Ovary (tissue), 9 donors: ENCODE measurements around the gene CYB5A. TPM values are rescaled to one million over a fixed set of nuclear protein-coding genes. Genes with fewer than 3 reads are reported as not detected.

ENCODE experiments used
- DNase-seq, 5 donors: peaks; one replicate each; pipeline ENCODE4 v3.0.0-alpha.2; 2019 to 2020
- H3K27ac ChIP-seq, 2 donors: fragments of 200-600 bp; one replicate each; pipeline versions ENCODE4 v1.5.1 to v1.8.0; 2019 to 2022
- H3K27me3 ChIP-seq: fragments of 200-600 bp; one replicate; pipeline ENCODE4 v1.8.0; 2022
- H3K36me3 ChIP-seq: fragments of 200-600 bp; sonication (generic); one replicate; pipeline ENCODE4 v1.5.1; 2019
- H3K4me1 ChIP-seq: one replicate; pipeline ENCODE4 v1.8.1; 2013; ENCODE audit warnings: mild to moderate bottlenecking, moderate library complexity; ENCODE audit not compliant: insufficient read depth
- H3K4me3 ChIP-seq: fragments of 200-600 bp; sonication (generic); one replicate; pipeline ENCODE4 v1.5.1; 2017
- H3K9me3 ChIP-seq, 2 donors: fragments of 200-600 bp in 1 of 2; sonication (generic) in 1 of 2; one replicate each; pipeline versions ENCODE4 v1.5.1 to v1.8.1; 2013 to 2019; ENCODE audit warnings: mild to moderate bottlenecking in 1 of 2, moderate library complexity in 1 of 2
- EP300 ChIP-seq: sonication (generic); formaldehyde crosslinking; IDR thresholded peaks from one replicate; pipeline ENCODE4 v1.6.1; 2017; ENCODE audit warnings: antibody characterized with exemption
- POLR2A ChIP-seq: fragments of 450-650 bp; IDR thresholded peaks from one replicate; pipeline ENCODE4 v1.6.1; 2017; ENCODE audit warnings: antibody characterized with exemption, mild to moderate bottlenecking, moderate library complexity
- WGBS, 3 donors: extraction: QIAGEN DNeasy Blood & Tissue Kit in 1 of 3; methylation state at CpG; one replicate each; pipeline versions ENCODE4 v1.1.5 to v1.1.7; 2013 to 2017; 5-methylcytosine and 5-hydroxymethylcytosine counted together
- intact Hi-C, 4 donors: fragments of 100-400 bp; cut with DNase I; formaldehyde crosslinking; loops; one replicate each; pipeline versions ENCODE4 v1.11.0 to v1.15.1; 2022 to 2023
- polyA plus RNA-seq, 2 donors: library from polyadenylated mRNA; stranded (reverse); fragments of 200-250 nt in 1 of 2; fragments of 350-450 nt in 1 of 2; fragmentation: Illumina TruSeq in 1 of 2; extraction: RNeasy Lipid Tissue Mini Kit (QIAGEN cat#74804) in 1 of 2; gene quantifications; one replicate each; pipeline ENCODE4 v1.2.3, GENCODE V29; 2013 to 2014
- total RNA-seq, 7 donors: library from RNA; depleted of rRNA in 2 of 7; stranded (reverse); fragments of >200 nt in 2 of 7; fragmentation: NEBNext Ultra II Directional in 3 of 7; extraction: Animal tissue kit (Norgen Biotek cat#: 25700) in 3 of 7; gene quantifications; one replicate each; pipeline versions ENCODE4 v1.1.0 to v1.2.4, GENCODE V29; 2016 to 2023
- TF ChIP-seq, protein P1 (sequence below), 3 donors: fragments of 450-650 bp in 2 of 3; fragments of 200-600 bp in 1 of 3; IDR thresholded peaks; one replicate each; pipeline versions ENCODE4 v1.5.1 to v1.8.0; 2016 to 2022; ENCODE audit warnings: antibody characterized with exemption in 3 of 3, mild to moderate bottlenecking in 1 of 3
- donor health status: DM: no; HTN: no; CAD: no; lungs with moderate emphysema.
- donor health status: DM: no; HTN: no; CAD: no.
- donor health status: Bipolar disorder and iron deficiency.
- donor health status: DM: yes; HTN: yes; CAD: no.
- donor health status: DM: no; HTN: no; CAD: no.
- donor health status: DM: yes; HTN: yes; CAD: no.

Gene CYB5A
- total and polyA plus RNA-seq, 9 donors = 158 to 454 (median 293) TPM

GRCh38 chr18:74315464-74316256, 23.9 kb upstream of the CYB5A start, which contains the start of gene C18orf63:
C18orf63 (plus strand) TSS chr18:74315839; CDS start chr18:74317866, 2,027 bp downstream.
- H3K36me3 ChIP-seq = no peaks in the 10 kb centered on the region

DNA sequence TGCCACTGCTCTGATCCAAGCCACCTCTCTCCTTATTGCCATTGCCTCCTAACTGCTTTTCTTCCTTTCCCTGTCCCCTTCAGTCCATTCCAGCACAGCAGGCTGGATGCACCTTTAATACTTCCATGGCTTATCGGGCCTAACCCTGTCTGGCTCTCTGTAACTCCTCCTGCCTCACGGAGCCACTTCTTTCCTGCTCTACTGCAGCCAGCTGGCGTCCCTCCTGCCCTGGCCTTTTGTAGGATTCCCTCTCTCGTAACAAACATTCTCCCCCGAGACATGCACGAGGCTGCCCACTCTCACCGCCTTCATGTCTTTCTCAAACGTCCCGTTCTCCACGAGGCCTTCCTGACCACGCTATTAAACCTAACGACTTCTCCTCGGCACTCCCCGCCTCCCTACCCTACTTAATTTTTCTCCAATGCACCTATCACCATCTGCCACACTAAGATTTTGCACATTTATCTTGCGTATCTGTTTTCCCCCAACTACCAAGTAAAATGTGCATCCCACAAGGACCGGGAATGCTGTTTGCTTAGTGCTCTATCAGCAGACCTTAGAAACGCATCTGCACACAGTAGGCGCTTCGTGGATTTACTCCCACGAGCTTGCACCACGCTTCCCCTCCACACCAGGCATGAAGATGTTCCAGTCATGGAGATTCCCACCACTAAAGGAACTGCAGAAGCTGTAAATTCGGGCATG, 23.1 kb upstream of the CYB5A start:
- no peaks in the 10 kb centered on the region for H3K4me1 ChIP-seq
- 81 to 86% (median 83%) methylated on average over 22 of the region's 22 CpGs for WGBS, 3 donors
- TF ChIP-seq, protein P1, sequence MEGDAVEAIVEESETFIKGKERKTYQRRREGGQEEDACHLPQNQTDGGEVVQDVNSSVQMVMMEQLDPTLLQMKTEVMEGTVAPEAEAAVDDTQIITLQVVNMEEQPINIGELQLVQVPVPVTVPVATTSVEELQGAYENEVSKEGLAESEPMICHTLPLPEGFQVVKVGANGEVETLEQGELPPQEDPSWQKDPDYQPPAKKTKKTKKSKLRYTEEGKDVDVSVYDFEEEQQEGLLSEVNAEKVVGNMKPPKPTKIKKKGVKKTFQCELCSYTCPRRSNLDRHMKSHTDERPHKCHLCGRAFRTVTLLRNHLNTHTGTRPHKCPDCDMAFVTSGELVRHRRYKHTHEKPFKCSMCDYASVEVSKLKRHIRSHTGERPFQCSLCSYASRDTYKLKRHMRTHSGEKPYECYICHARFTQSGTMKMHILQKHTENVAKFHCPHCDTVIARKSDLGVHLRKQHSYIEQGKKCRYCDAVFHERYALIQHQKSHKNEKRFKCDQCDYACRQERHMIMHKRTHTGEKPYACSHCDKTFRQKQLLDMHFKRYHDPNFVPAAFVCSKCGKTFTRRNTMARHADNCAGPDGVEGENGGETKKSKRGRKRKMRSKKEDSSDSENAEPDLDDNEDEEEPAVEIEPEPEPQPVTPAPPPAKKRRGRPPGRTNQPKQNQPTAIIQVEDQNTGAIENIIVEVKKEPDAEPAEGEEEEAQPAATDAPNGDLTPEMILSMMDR (IDR thresholded peaks at IDR 0.05) = no peak
- TF ChIP-seq POLR2A = no peak
- no peak for TF ChIP-seq EP300
- no peaks in the 10 kb centered on the region for H3K27me3 ChIP-seq
- no peak overlapping the region for H3K27ac ChIP-seq
- intact Hi-C loops = no loop called here
- H3K36me3 ChIP-seq = no peaks in the 10 kb centered on the region
- no peak for DNase-seq
- no peaks in the 10 kb centered on the region for H3K9me3 ChIP-seq
- no peak overlapping the region for H3K4me3 ChIP-seq

More at GRCh38 chr18:74315464-74316256, 23.9 kb upstream of the CYB5A start, which contains the start of gene C18orf63:
- H3K4me1 ChIP-seq = no peaks in the 10 kb centered on the region
- DNase-seq = no peak
- WGBS, 3 donors = 94 to 95% (median 95%) methylated on average over 51 of the region's 51 CpGs
- H3K9me3 ChIP-seq = no peaks in the 10 kb centered on the region
- TF ChIP-seq POLR2A (no peak), EP300 (no peak)
- TF ChIP-seq, protein P1 (IDR thresholded peaks at IDR 0.05) = no peak
- no peak within 1 kb of the TSS for H3K27ac ChIP-seq
- no peaks in the 10 kb centered on the region for H3K27me3 ChIP-seq
- intact Hi-C loops = no loop called here
- H3K4me3 ChIP-seq = no peak within 1 kb of the TSS

GRCh38 chr18:74311000-74311399, 19.2 kb upstream of the CYB5A start:
- Histone ChIP-seq H3K4me1 (no peaks in the 10 kb centered on the region), H3K9me3 (no peaks in the 10 kb centered on the region), H3K4me3 (no peak overlapping the region), H3K36me3 (no peaks in the 10 kb centered on the region), H3K27me3 (no peaks in the 10 kb centered on the region), H3K27ac (no peak overlapping the region)
- WGBS, 3 donors = 46 to 67% (median 50%) methylated on average over 1 of the region's 1 CpG
- TF ChIP-seq EP300 = no peak
- TF ChIP-seq, protein P1 (IDR thresholded peaks at IDR 0.05) = no peak
- TF ChIP-seq POLR2A = no peak
- intact Hi-C loops = no loop called here
- no peak for DNase-seq

- no peak overlapping the region for H3K4me3 ChIP-seq
- no peaks in the 10 kb centered on the region for H3K9me3 ChIP-seq
- no peak overlapping the region for H3K27ac ChIP-seq
- no peaks in the 10 kb centered on the region for H3K27me3 ChIP-seq
- 47 to 53% (median 50%) methylated on average over 3 of the region's 3 CpGs for WGBS, 3 donors
- H3K4me1 ChIP-seq = no peaks in the 10 kb centered on the region
- no peak for TF ChIP-seq EP300
- TF ChIP-seq, protein P1 (IDR thresholded peaks at IDR 0.05) = no peak
- no peak for TF ChIP-seq POLR2A
- no peak for DNase-seq
- intact Hi-C loops = no loop called here
- no peaks in the 10 kb centered on the region for H3K36me3 ChIP-seq
Observed at GRCh38 chr18:74310411-74310810, 18.6 kb upstream of the CYB5A start.
